NK-92 (cell line): Measurements from ENCODE around the gene ATP11A.

Experiments used
- DNase-seq: peaks from one replicate; lab custom pipeline; 2025; ENCODE audit not compliant: unreplicated experiment; lab: John Stamatoyannopoulos, UW

ATP11A gene

GRCh38 chr13:112738606-112739005 is 48.8 kb downstream of the ATP11A start:
- no peak for DNase-seq

DNA sequence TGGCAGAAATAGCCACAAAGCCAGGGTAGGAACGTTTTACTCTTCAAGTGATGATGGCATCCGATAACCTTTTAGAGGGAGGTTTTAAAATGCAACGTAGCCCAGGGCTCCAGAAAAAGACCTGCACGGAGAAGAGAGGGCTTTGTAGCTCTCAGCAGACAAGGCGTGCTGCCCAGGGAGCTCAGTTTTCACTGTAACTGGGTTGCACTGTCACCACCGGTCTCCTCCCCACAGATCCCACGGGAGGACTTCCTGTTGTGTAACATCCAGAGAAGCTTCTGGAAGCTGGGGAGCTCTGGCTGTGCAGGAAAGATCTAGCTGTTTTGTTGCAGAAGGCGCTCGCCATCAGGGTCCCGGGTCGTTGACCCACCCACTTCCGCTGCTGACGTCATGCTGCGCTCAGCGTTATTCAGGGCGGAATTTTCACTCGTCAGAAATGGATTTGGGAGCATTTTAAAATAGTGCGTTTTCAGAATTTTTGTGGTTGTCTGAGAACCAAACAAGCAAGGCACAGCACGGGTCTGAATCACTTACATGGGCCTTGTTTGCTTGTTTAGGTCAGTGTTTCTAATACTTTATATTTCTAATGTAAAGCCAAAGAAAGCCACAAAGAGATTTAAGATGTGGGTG is 50.8 kb downstream of the ATP11A start:
- no peak for DNase-seq

DNA sequence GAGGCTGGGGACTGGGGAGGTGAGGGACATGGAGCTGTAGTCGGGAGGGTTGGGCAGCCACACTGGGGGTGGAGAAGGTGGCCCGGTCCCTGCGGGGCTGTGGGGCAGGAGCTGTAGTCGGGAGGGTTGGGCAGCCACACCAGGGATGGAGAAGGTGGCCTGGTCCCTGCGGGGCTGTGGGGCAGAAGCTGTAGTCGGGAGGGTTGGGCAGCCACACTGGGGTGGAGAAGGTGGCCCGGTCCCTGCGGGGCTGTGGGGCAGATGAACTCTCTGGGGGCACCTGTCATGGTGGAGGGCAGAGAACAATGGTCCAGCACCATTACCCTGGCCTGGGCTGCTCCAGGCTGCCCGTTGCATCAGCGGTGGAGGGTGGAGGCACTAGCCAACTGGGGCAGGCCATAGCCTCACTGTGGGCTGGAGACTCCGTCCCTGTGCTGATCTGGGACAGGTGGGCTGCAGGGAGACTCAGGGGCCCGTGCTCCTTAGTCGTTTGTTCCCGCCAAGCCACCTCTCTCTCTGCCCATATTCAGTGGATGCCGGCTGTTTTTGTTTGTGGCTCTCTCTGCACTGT is 51.4 kb downstream of the ATP11A start:
- no peak for DNase-seq

GRCh38 chr13:112741835-112742570 is 52.2 kb downstream of the ATP11A start:
- DNase-seq: no peak

- no peak for DNase-seq
Measured at GRCh38 chr13:112742583-112742982, 52.7 kb downstream of the ATP11A start.

DNA sequence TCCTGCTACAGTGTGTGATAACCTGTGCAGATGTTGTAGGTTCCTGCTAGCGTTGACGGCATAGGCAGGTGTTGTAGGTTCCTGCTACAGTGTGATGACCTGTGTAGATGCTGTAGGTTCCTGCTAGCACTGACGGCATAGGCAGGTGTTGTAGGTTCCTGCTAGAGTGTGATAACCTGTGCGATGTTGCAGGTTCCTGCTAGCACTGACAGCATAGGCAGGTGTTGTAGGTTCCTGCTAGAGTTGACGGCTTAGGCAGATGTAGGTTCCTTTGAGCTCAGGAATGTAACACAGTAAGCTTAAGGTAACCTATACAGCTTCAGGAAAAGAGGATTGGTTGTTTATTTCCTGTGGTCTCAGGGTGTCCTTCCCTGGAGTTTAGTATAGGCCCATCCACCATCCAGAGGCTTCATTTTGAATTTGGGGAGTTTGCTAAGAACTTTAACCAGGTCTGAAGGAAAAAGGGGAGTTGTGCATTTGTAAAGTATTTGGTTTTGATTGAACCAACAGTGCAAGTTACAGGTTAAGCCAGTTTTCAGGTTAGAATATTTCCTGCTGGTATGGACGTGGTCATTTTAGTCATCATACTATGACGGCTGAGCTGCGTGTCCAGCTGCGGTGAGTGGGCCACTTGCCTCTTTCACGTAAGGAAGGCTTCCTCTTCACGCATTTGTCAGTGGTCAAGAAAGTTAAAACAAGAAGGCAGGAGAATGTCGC is 53.8 kb downstream of the ATP11A start:
- DNase-seq: no peak

DNA sequence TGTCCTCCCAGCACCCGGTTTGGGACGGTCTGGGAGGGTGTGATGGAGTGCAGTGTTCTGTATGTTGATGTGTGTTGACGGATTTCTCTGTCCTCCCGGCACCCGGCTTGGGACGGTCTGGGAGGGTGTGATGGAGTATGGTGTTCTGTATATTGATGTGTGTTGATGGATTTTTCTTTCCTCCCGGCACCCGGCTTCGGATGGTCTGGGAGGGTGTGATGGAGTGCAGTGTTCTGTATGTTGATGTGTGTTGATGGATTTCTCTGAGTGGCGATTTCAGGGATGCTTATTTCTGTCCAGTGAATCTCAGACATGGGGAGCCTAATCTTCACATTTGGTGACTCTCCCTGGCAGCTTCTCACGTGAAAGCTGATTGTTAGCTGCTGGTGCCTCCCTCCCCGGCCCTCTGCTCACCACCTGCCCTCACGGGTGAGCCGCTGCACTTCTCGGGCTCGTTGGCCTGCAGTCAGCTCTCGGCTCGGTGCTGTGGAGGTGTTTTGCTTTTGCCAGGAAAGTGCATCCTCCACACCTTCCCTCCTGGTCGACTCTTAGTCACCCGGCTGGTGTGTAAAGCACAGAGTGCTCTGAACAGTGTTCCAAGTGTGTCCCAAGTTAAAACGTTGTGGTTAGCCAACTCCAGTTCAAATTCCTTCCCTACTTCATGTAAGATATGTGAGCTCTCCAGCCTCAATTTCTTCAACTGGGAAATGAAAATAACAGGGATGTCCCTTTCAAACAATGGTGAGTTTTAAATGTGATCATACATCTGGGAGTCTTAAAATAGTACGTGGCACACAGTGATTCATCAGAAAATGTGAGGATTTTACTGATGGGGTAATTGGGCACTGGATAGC is 54.6 kb downstream of the ATP11A start:
- DNase-seq: no peak

GRCh38 chr13:112746044-112746443 is 56.2 kb downstream of the ATP11A start:
- no peak for DNase-seq

DNA sequence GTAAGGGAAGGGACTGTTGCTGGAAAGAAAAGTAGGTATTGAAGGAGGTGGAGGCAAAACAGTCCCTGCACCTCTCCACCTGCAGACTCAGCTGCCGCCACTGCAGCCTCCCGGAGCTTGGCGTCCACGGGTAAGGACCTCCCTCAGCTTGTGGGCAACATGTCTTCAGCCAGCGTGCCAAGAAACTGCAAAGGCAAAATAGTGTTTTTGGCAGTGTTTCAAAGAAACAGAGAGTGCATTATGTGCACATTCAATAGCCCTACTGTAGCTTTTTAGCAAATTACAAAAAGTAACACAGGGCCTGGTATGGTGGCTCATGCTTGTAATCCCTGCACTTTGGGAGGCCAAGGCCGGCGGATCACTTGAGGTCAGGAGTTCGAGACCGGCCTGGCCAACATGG is 57.4 kb downstream of the ATP11A start:
- no peak for DNase-seq

DNA sequence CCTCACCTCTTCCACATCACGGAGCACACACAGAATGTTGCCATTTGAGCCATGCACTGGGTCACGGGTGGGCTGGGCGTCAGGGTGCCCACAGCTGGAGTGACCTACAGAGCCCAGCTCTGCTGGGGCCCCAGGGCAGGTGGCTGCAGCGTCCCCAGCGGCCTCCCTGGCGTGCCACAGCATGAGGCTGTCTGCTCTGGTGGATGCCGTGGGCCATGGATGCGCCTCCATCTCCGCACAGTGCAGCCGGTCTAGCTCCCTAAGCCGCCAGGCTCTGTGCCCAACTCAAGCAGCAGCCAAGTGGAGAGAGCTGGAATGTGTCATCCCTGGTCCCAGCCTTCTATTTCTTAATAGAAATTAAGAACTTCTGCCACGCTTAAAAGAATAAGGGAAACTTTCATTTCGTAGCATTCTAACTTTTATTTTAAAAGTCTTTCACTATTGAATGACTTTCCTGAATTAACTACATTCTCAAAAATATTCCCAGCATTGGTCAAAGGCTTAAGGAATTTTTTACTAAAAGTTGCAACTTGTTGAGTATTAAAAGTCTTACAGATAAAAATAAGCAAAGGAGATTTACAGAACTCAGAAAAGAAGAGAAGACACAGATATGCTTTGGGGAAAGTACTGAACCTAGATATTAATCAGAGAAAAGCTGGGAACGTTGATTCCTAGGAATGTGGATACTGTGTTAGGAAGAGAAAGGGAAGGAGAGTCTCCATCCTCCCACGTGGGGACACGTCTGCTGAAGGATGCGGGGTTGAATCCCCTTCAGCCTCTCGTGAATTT is 59.3 kb downstream of the ATP11A start:
- DNase-seq: no peak

- no peak for DNase-seq
Measured at GRCh38 chr13:112750570-112750969, 60.7 kb downstream of the ATP11A start.

DNA sequence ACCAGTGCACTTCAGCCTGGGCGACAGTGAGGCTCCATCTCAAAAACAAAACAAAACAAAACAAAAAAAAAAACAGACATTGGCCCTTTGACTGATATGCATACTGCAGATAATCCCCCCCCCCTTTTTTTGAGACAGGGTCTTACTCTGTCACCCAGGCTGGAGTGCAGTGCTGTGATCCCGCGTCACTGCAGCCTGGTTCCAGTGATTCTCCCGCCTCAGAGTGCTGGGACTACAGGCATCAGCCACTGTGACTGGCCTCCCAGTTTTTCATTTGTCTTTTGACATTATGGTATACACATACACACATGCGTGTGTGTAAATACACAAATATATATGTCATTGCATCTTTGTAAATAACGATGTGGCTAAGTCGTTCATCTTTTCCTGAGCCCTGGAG is 61.8 kb downstream of the ATP11A start:
- DNase-seq: no peak

GRCh38 chr13:112752211-112752610 is 62.4 kb downstream of the ATP11A start:
- no peak for DNase-seq

DNA sequence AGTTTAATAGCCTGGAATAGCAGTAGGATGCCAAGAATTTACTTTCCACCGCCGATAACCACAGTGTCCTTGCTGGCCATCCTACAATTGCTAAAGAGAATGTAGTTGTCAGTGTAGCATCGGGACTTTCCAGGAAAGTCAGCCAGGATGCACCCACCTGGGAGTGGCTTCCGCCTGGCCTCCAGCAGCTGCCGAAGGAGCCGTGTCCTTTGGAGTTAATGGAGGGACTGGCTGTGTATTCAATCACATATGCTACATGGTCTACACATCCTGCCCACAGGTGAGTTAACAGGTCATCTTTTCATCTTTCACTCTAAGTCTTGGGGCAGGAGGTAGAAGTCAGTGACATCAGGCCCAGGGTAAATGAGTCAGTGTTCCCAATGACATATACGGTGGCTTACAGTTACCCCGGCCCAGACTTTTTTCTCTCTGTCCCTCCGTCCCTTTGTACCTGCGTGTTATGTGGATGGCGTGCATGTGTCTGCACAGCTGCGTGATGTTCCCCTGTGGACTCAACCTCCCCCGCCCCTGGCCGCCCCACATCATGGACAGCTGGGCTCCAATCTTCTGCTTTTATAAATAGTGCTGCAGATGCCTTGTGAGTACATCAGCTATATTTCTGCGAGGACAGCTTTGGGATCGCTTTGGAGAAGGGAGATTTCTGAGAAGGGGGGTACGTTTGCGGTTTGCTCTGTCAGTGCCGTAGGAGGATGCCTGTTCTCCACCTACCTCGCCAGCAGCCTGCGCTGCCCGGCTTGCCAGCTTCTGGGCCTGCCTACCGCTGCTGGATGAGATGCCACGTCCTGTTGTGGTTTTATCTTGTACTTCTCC is 63.1 kb downstream of the ATP11A start:
- DNase-seq: no peak

- no peak for DNase-seq
Measured at GRCh38 chr13:112753833-112754232, 64.0 kb downstream of the ATP11A start.

- no peak for DNase-seq
Measured at GRCh38 chr13:112754281-112755025, 64.6 kb downstream of the ATP11A start.

- no peak for DNase-seq
Measured at GRCh38 chr13:112755331-112755730, 65.5 kb downstream of the ATP11A start.

DNA sequence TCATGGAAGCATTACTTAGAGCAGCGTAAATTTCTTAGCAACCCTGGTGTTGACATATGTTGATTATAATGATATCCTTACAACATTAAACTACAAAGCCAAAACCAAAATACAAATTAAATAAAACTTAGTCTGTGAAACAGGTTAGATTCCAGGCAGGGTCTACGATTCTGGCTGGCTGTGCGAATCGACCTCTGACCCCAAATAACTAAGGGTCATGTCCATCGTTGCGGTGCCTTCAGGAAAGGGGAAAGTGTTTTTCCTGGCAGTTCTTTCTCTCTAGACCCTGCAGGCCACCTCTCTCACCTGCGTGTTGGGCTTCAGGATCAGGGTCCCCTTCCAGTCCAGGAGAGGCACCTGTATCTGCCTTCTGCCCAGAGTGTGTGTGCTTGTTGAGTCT is 66.2 kb downstream of the ATP11A start:
- no peak for DNase-seq
